OCI-LY7 (cell line): ENCODE results near the gene HSF2BP.

ENCODE experiments used
- CTCF ChIP-seq: fragments of 200-600 bp; sonication (generic); conservative IDR thresholded peaks from 2 replicates; pipeline ENCODE4 v1.5.1; 2014; ENCODE audit warnings: mild to moderate bottlenecking, antibody characterized with exemption, low read length, moderate library complexity, mixed read lengths
- EZH2phosphoT487 ChIP-seq: fragments of 200-600 bp; sonication (generic); IDR thresholded peaks from 2 replicates; pipeline ENCODE4 v1.6.1; 2018; ENCODE audit warnings: low read depth, borderline replicate concordance, mild to moderate bottlenecking, mixed run types, antibody characterized with exemption, low read length, moderate library complexity, mixed read lengths

- no peak for TF ChIP-seq CTCF
- no peak for TF ChIP-seq EZH2phosphoT487
These were observed 56.7 kb downstream of the HSF2BP start for GRCh38 chr21:43602266-43603232.
